Mucosa of stomach (tissue), 1 donor: ENCODE measurements around the gene MRPS2.
A peak's percentile ranks its signal among the peaks of the same experiment; 100 is the strongest.

Experiments used
- H3K27me3 ChIP-seq: one replicate; pipeline ENCODE4 v1.7.0; 2013; ENCODE audit warnings: mild to moderate bottlenecking, low read length; ENCODE audit not compliant: control insufficient read depth, insufficient read depth
- H3K36me3 ChIP-seq: one replicate; pipeline ENCODE4 v1.7.0; 2013; ENCODE audit warnings: low read length; ENCODE audit not compliant: control insufficient read depth, insufficient read depth
- H3K4me1 ChIP-seq: one replicate; pipeline ENCODE4 v1.7.0; 2013; ENCODE audit warnings: mild to moderate bottlenecking, low read length; ENCODE audit not compliant: control insufficient read depth, insufficient read depth
- H3K4me3 ChIP-seq: one replicate; pipeline ENCODE4 v1.7.0; 2013; ENCODE audit warnings: low read length
- H3K9ac ChIP-seq: one replicate; pipeline ENCODE4 v1.7.0; 2013; ENCODE audit warnings: mild to moderate bottlenecking, low read length, moderate library complexity
- H3K9me3 ChIP-seq: one replicate; pipeline ENCODE4 v1.7.0; 2013; ENCODE audit warnings: mild to moderate bottlenecking, low read length, moderate library complexity; ENCODE audit not compliant: control insufficient read depth
- donor health status: Pancreatic carcinoma.

Gene MRPS2

DNA sequence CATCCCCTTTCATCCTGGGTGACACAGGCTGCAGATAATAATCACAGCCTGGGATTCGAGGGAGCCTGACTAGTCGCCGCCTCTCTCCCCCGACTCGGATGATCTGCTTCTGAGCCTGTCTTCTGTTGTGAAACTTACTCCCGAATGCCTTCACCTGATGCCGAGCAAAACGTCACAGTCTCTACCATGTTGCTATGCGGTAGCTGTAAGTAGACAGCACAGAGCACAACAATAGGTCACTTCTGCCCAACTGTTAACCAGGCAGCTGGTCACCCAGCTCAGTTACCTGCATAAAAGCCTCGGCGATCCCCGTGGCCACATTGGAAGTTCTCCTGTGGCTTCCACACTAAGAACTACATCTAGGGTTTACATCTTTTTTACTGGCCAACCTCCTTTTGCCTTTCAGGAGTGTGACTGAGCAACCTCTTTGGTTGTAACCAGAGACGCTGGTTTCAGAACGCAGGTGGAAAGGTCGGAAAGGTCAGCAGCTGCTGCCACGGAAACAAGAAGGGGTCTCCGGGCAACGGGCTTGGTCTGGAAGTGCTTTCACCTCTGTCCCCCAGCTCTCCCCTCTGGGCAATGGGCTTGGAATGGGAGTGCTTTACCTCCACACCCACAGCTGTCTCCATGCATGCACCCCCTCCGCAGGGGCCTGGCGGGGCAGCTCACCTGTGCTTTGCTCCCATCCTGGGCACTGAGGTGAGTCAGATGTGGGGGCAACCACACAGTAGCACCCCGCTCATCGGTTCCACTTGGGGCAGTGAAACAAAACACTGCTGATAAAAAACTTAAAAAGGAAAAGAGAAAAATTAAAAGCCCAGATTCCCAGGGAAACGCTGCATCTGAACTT lies 28.5 kb upstream of the MRPS2 start:
- H3K4me3 ChIP-seq = no peak overlapping the region

DNA sequence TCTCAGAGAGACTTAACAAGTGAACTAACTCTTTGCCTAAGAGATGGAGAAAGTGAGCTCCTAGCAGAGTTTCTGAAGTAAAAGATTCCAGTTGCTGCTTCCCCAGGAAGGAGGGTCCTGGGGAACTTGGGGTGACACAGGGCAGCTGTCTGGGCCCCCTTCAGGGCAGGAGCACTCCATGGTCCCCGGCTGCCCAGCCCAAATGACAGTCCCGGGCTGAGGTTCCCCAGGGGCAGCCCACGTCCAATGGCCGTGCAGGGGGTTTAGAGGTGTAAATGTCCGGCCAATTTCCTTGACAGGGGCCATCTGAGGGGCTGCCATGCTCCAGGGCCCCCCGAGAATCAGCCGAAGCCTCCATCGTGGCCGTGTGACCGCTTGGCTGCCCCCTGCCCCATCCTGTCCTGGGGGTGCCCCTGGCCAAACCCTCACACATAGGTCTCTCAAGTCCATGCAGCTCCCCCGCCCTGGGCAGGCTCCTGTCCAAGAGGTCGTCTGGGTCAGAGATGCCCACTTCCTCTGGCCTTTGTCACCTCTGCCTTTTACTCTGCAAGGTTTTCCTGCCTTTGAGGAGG lies 26.4 kb upstream of the MRPS2 start:
- Histone ChIP-seq H3K9me3 (no peaks in the 10 kb centered on the region), H3K36me3 (no peaks in the 10 kb centered on the region), H3K4me3 (no peak overlapping the region), H3K27me3 (no peaks in the 10 kb centered on the region), H3K4me1 (peaks cover 6% of the 10 kb centered on the region), H3K9ac (no peak overlapping the region)

More for the DNA sequence above, 28.5 kb upstream of the MRPS2 start:
- Histone ChIP-seq H3K4me1 (peaks cover 8% of the 10 kb centered on the region), H3K9me3 (no peaks in the 10 kb centered on the region), H3K36me3 (no peaks in the 10 kb centered on the region), H3K9ac (no peak overlapping the region), H3K27me3 (no peaks in the 10 kb centered on the region)

DNA sequence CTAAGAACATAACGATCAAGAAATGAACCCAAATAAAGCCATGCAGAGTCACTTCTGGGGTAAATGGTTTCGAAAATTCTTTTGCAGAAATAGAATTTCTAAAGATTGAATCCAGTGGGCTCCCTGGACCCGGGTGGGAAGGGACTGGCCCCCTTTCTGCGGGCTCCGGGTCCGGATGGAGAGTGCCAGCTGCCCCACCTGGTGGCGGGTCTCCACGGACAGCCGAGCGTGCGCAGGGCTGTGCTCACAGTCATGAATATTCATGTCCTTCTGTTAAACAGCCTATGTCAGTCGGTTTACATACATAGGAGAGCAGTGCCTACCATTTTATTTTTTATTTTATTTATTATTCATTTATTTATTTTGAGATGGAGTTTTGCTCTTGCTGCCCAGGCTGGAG lies 25.6 kb upstream of the MRPS2 start:
- Histone ChIP-seq H3K27me3 (no peaks in the 10 kb centered on the region), H3K4me3 (no peak overlapping the region), H3K36me3 (no peaks in the 10 kb centered on the region), H3K9ac (no peak overlapping the region), H3K9me3 (no peaks in the 10 kb centered on the region), H3K4me1 (peaks cover 3% of the 10 kb centered on the region)

DNA sequence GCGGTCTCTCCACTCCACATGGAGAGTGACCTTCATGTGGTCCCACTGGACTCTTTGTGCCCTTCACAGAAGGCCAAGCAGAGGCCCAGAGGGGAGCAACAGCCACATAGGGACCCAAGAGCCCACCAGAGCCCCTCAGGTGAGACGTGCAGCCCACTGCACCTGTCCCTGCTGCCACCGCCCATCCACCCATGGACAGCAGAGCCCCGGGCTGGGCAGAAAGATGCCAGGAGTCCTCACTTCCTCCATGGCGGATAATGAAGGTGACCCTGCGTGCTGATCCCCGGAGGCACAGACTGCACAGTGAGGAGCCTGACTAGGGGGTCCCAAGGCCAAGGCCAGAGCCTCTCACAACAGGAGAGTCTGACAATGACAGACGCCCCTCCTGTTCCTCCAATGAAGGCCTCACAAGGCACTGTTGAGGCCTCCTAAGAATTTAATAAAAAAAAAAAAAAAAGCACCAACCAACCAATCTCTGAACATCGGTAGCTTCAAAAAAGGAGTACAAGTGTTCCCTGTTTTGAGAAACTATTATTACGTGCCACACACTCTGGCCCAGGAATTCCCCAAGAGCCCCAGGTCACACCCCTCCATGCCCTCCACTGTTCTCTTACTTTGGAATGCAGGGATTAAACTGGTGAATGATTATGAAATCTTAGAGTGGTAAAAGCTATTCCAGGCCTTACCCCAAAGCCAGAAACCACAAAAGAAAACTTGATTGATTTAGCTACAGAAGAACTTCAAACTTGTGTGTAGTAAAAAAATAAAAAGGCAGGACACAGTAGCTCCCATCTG lies 23.7 kb upstream of the MRPS2 start:
- Histone ChIP-seq H3K36me3 (no peaks in the 10 kb centered on the region), H3K4me1 (peaks cover 9% of the 10 kb centered on the region), H3K4me3 (no peak overlapping the region), H3K27me3 (no peaks in the 10 kb centered on the region), H3K9me3 (no peaks in the 10 kb centered on the region), H3K9ac (no peak overlapping the region)

DNA sequence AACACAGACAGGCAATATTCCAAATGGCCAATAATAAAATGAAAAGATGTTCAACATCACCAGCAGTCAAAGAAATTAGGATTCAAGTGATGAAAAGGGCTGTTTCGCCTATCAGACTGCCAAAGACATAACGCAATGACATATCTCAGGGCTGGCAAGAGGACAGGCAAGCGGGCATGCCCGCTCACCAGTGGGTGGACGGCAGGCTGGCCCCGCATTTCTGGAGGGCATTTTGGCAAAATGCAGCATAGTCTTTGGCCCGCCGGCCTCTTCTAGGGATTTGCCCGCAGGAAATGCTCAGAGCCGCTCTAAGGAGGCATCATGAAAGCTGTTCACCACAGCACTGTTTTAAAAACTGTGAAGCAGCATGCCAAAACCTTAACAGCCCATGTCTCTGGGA lies 22.3 kb upstream of the MRPS2 start:
- H3K9ac ChIP-seq = no peak overlapping the region
- H3K9me3 ChIP-seq = no peaks in the 10 kb centered on the region
- no peaks in the 10 kb centered on the region for H3K36me3 ChIP-seq
- H3K27me3 ChIP-seq = no peaks in the 10 kb centered on the region
- H3K4me1 ChIP-seq = peaks cover 9% of the 10 kb centered on the region
- H3K4me3 ChIP-seq = no peak overlapping the region

DNA sequence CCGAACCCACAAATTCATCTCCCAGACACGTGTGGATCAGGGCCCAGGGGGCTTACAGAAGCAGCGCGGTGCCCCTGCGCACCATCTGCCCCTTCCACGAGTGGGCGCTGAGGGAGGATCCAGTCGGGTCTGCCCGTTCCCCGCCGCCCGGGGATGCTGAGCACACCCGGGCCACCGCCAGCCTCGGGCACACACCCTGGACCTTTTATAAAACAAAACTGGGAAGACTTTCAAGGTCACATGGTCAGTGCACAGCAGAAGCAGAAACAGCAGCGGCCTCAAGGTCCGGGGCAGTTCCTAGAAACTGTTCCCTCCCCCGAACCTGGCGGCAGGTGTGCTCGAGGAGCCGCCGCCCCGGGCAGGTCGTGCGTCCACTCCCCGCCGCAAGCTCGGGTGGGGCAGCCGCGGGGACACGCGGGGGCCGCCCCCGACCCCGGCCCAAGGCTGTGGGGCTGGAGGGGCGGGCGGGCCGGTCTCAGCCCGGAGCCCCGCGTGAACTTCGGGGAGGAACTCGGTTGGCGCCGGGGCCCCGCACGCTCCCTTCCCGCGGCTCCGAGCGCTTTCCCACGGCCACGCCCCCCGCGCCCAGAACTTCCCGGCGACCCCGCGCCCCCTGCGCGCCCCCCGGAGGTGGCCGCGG lies 21.5 kb upstream of the MRPS2 start:
- peaks cover 9% of the 10 kb centered on the region for H3K4me1 ChIP-seq
- H3K36me3 ChIP-seq = no peaks in the 10 kb centered on the region
- H3K4me3 ChIP-seq = no peak overlapping the region
- H3K27me3 ChIP-seq = no peaks in the 10 kb centered on the region
- H3K9me3 ChIP-seq = no peaks in the 10 kb centered on the region
- H3K9ac ChIP-seq = no peak overlapping the region

DNA sequence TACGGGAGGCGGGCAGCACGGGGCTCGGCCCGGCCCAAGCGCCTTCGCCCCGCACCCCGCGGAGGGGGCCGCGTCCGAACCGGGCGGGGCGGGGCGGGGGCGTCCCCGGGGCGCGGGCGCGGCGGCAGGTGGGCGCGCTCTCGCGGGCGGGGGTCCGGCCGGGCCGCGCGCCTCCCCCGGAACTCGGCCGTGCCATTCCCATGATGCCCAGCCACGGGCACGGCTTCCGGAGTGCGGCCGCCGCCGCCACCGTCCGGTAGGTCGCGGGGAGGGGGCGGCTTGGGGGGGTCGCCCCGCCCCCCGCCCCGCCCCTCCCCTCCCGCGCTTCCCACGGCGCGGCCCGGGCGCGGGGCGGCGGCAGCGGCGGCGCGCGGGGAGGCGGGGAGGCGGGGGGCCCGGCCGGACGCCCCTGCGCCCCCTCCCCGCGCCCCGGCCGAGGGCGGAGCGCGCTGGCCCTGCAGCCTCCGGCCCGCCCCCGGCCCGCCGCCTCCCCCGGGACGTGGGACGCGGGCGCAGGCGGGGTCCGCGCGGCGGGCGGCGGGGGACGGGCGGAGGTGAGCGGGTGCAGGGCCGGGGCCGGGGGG lies 20.9 kb upstream of the MRPS2 start, which contains the start of gene PPP1R26:
TSS of gene PPP1R26 (plus strand) at position 314 of the 584 bp plus-strand sequence. CDS start 4,729 bp downstream, outside the sequence.
- no peaks in the 10 kb centered on the region for H3K27me3 ChIP-seq
- H3K9me3 ChIP-seq = no peaks in the 10 kb centered on the region
- peak within 1 kb of the TSS; percentile 64 for H3K9ac ChIP-seq
- peaks cover 9% of the 10 kb centered on the region for H3K4me1 ChIP-seq
- peak within 1 kb of the TSS; percentile 6 for H3K4me3 ChIP-seq
- no peaks in the 10 kb centered on the region for H3K36me3 ChIP-seq

DNA sequence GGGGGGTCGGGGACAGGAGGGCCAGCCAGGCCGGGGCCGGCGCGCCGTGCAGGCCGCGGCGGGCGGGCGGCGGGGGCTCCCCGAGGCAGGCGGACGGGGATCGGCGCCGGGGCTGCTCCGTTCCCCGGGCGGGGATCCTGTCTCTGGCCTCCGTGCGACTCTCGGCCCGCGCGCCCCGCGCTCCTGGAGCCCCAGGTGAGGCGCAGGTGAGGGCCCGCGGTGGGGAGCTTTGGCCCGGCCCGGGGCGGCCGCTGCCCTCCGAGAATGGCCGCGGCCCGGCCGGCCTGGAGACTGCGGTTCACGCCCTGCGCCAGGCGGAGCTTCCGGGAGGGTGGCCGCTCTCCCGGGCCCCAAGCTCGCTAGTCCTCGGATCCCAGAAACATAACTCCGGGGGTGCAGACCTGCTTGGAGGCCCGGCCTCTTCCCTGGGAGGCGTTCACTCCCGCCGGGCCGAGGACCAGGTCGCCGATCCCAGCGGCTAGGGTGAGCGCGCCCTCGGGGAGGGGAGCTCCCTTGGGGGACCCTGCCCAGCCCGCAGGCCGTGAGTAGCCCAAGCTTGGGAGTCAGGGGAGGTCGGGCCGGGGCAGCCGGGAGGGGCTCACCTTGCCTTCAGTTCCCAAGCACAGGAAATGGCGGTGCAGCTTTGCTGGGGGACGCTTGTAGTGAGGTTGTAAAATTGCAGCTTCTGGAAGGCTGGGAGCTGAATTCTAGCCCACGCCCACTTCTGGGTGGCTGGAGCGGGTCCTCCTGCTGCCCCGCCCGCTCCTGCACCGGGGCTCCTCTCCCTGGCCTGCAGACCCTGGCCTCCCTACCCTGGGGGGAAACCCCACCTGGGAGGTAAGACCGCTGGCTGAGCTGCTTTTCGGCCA lies 20.2 kb upstream of the MRPS2 start:
- Histone ChIP-seq H3K4me3 (peak overlapping the region; percentile 6), H3K27me3 (no peaks in the 10 kb centered on the region), H3K9me3 (no peaks in the 10 kb centered on the region), H3K9ac (peak overlapping the region; percentile 64), H3K4me1 (peaks cover 9% of the 10 kb centered on the region), H3K36me3 (no peaks in the 10 kb centered on the region)

DNA sequence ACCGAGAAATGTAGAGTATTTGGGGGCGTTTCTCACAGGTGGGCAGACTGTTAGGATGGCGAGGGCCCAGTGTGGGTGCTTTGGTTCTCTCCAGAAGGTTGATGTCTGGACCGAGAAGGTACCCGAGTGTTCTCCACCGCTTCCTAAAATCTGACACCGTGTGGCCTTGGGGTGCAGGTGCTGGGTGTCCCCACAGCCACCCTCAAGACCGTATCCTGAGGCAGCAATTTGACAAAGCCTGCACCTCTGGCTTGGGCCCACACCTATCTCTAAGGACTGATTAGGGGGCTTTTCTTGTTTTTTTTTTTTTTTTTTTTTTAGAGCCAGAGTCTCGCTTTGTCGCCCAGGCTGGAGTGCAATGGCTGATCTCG lies 19.6 kb upstream of the MRPS2 start:
- Histone ChIP-seq H3K9me3 (no peaks in the 10 kb centered on the region), H3K36me3 (no peaks in the 10 kb centered on the region), H3K4me1 (peaks cover 9% of the 10 kb centered on the region), H3K9ac (peak overlapping the region; percentile 64), H3K27me3 (no peaks in the 10 kb centered on the region), H3K4me3 (peak overlapping the region; percentile 6)

DNA sequence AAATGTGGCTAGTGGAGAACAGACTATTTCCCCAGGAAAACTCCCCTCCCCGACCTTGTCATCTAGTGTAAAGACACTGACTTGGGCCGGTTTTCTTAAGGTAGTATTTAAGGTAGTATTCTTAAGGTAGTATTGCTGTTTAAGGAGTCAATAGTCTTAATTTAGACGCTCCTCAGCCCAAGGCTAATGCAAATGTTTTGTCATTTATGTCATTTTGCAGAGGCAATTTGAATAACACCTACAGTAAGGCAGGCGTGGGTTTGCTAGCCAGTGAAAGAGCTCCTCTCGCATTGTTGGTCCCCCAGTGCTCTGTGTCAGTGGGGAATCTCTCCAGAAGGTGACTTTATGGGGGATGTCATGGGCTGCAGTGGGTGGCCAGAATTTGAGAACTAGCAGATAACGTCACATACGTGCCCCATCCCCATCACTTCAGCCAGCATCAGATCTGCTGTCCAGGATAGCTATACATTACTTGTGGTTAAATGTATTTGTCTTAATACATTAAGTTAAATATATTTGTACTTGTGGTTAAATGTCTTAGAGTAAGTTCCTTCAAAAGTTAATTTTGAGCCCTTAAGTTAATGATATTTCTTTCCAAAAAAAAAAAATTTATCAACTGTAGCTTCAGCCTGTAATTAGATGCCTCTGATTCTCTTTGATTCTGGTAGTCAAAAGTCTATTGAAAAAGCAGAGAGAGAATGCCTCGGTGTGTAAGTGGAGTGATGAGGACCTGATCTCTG lies 18.3 kb upstream of the MRPS2 start:
- Histone ChIP-seq H3K27me3 (no peaks in the 10 kb centered on the region), H3K36me3 (no peaks in the 10 kb centered on the region), H3K9me3 (no peaks in the 10 kb centered on the region), H3K4me3 (no peak overlapping the region), H3K4me1 (peaks cover 9% of the 10 kb centered on the region), H3K9ac (no peak overlapping the region)
